ENCODE data around the gene SCARF2.

GRCh38 chr22:20406686-20407408, 30.8 kb downstream of the SCARF2 start:
- no peak for TF ChIP-seq CTCF (IDR thresholded peaks at IDR 0.05)
- TF ChIP-seq POLR2A (IDR thresholded peaks at IDR 0.05) = no peak
- TF ChIP-seq EP300 (IDR thresholded peaks at IDR 0.05) = no peak

Data from tibial nerve (tissue), 4 donors.